ENCODE measurements around the gene VWA3A. TPM values are rescaled to one million over a fixed set of nuclear protein-coding genes. Genes with fewer than 3 reads are reported as not detected.
"Not testable (repeated sequence)": the region's sequence is repeated elsewhere in the genome, so short reads cannot be mapped to it uniquely, and the experiment has no call there.

Gene VWA3A
- total RNA-seq, 4 donors from 2014 or later, result 0.35 to 0.40 TPM; not detected in 2

- H3K27me3 ChIP-seq, result peaks cover 15% of the 10 kb centered on the region
- H3K27ac ChIP-seq, result no peak overlapping the region
- WGBS, 2 donors (ENCODE audit: low coverage in 1 of 2), result 49 to 59% methylated on average over 7 to 8 of the region's 8 CpGs
- H3K9me3 ChIP-seq, result no peaks in the 10 kb centered on the region
- no peaks in the 10 kb centered on the region for H3K4me1 ChIP-seq
- H3K4me3 ChIP-seq, result no peak overlapping the region
- ATAC-seq, result no peak
- TF ChIP-seq CTCF (IDR thresholded peaks at IDR 0.05) (peak in 3 of 4 experiments; percentile 40 to 56 (median 41)), POLR2A (IDR thresholded peaks at IDR 0.05) (no peak)
- H3K36me3 ChIP-seq, result no peaks in the 10 kb centered on the region
These were observed 6.3 kb downstream of the VWA3A start for GRCh38 chr16:22098405-22099255.

DNA sequence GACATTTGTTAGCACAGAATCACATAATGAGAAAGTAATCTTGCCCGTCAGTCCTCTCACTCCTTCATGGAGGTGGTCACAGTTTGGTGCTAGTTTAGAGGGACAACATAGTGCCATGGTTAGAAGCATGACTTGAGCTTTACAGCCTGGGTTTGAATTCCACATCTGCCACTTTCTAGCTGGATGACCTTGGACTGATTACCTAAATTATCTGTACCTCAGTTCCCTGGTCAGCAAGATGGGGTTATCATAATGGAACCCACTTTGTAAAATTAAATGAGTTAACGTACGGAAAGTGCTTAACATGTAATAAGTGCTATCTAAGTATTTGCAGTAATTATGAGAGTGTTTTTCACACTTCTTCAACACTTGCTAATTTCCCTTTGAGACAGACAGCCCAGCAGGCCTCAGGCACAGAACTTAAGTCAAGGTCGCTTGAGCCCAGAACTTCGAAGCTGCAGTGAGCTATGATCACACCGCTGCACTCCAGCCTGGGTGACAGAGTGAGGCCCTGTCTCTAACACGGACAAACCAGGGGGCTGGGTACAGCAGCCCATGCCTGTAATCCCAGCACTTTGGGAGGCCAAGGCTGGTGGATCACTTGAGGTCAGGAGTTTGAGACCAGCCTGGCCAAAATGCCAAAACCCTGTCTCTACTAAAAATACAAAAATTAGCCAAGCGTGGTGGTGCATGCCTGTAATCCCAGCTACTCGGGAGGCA, 7.1 kb downstream of the VWA3A start:
- Histone ChIP-seq H3K27ac (no peak overlapping the region), H3K4me3 (no peak overlapping the region), H3K9me3 (no peaks in the 10 kb centered on the region), H3K4me1 (no peaks in the 10 kb centered on the region), H3K27me3 (peaks cover 15% of the 10 kb centered on the region), H3K36me3 (no peaks in the 10 kb centered on the region)
- TF ChIP-seq CTCF (IDR thresholded peaks at IDR 0.05) (no peak), POLR2A (IDR thresholded peaks at IDR 0.05) (no peak), POLR2AphosphoS5 (IDR thresholded peaks at IDR 0.05) (no peak), EP300 (IDR thresholded peaks at IDR 0.05) (no peak)
- ATAC-seq, result no peak
- WGBS, 2 donors (ENCODE audit: low coverage in 1 of 2), result 76 to 89% methylated on average over 2 to 6 of the region's 9 CpGs

DNA sequence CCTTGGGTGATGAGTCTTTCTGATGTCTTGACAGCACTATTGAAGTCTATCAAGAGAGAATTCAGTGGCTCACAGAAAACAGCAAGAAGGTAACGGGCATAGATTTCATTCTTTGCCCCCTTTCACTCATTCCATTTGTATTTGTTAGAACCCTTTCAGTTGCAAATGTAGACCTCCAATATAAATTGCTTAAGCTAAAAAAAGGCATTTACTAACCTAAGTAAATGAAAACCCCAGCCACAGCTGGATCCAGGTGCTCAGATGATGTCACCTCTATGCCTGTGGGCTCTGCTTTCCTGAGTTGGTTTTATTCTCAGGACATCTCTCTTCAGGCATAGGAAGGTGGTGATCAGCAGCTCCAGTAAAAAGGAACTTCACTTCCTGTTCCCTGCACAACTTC, 11.1 kb downstream of the VWA3A start:
- H3K9me3 ChIP-seq, result no peaks in the 10 kb centered on the region
- no peak for TF ChIP-seq POLR2A (IDR thresholded peaks at IDR 0.05)
- TF ChIP-seq POLR2AphosphoS5 (IDR thresholded peaks at IDR 0.05), result no peak
- TF ChIP-seq EP300 (IDR thresholded peaks at IDR 0.05), result no peak
- TF ChIP-seq CTCF (IDR thresholded peaks at IDR 0.05), result no peak
- ATAC-seq, result no peak

GRCh38 chr16:22109258-22109898, 17.0 kb downstream of the VWA3A start:
- WGBS, 2 donors (ENCODE audit: low coverage in 1 of 2), result 42% methylated on average over 3 of the region's 4 CpGs; no CpG with 5 or more reads in 1 of the 2 donors

More for the DNA sequence above, 11.1 kb downstream of the VWA3A start:
- Histone ChIP-seq H3K4me3 (no peak overlapping the region), H3K4me1 (no peaks in the 10 kb centered on the region), H3K36me3 (no peaks in the 10 kb centered on the region), H3K27me3 (no peaks in the 10 kb centered on the region), H3K27ac (no peak overlapping the region)
- WGBS, 2 donors (ENCODE audit: low coverage in 1 of 2), result 93 to 100% methylated on average over 1 of the region's 1 CpG

DNA sequence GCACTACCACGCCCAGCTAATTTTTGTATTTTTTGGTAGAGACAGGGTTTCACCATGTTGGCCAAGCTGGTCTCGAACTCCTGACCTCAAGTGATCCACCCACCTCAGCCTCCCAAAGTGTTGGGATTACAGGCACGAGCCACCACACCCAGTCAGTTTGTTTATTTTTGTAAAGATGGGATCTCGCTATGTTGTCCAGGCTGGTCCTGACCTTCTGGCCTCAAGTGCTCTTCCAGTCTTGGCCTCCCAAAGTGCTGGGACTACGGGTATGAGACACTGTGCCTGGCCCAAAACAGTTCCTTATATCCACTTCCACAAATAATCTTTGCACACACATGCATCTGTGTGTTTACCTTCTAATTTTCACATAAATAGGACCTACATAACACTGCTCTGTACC, 19.3 kb downstream of the VWA3A start:
- WGBS, 2 donors (ENCODE audit: low coverage in 1 of 2), result 67 to 78% methylated on average over 4 to 5 of the region's 5 CpGs
- H3K36me3 ChIP-seq, H3K9me3 ChIP-seq, H3K27ac ChIP-seq, H3K4me1 ChIP-seq, H3K4me3 ChIP-seq, ATAC-seq, H3K27me3 ChIP-seq: not testable (repeated sequence)

More at GRCh38 chr16:22109258-22109898, 17.0 kb downstream of the VWA3A start:
- ATAC-seq, result no peak
- Histone ChIP-seq H3K27me3 (no peaks in the 10 kb centered on the region), H3K27ac (no peak overlapping the region), H3K4me1 (no peaks in the 10 kb centered on the region), H3K4me3 (no peak overlapping the region), H3K9me3 (no peaks in the 10 kb centered on the region), H3K36me3 (no peaks in the 10 kb centered on the region)
- TF ChIP-seq POLR2A (IDR thresholded peaks at IDR 0.05), result no peak
- TF ChIP-seq EP300 (IDR thresholded peaks at IDR 0.05), result no peak
- TF ChIP-seq CTCF (IDR thresholded peaks at IDR 0.05), result no peak
- TF ChIP-seq POLR2AphosphoS5 (IDR thresholded peaks at IDR 0.05), result no peak

All from gastroesophageal sphincter (tissue), 4 donors.